ENCODE measurements around the gene IFT172.

The IFT172 gene

GRCh38 chr2:27496357-27497287, 7.1 kb upstream of the IFT172 start, which contains the start of gene GCKR:
Gene GCKR, plus strand, starts transcription at chr2:27496839. Its CDS starts 66 bp downstream, at chr2:27496905.
- no peak within 1 kb of the TSS for H3K4me2 ChIP-seq (ENCODE audit: low read length)
- H3K4me3 ChIP-seq (ENCODE audit: low read length), result no peak within 1 kb of the TSS
- no peak within 1 kb of the TSS for H3K27ac ChIP-seq (ENCODE audit: low read length)
- H3K27me3 ChIP-seq (ENCODE audit: low read depth, low read length), result 0 out of 2 replicates have a peak, but pooled peaks cover 4% of the 10 kb centered on the region
- no peaks in the 10 kb centered on the region for H3K79me2 ChIP-seq (ENCODE audit: low read length)
- TF ChIP-seq CTCF (IDR thresholded peaks at IDR 0.05; ENCODE audit: low read depth, low read length), result no peak
- TF ChIP-seq EZH2phosphoT487 (IDR thresholded peaks at IDR 0.05; ENCODE audit: low read depth), result no peak
- no peaks in the 10 kb centered on the region for H3K9me3 ChIP-seq (ENCODE audit: insufficient read depth, low read length)
- H3K4me1 ChIP-seq (ENCODE audit: low read length), result peaks cover under 1% of the 10 kb centered on the region; the same call in 1 of the 2 replicates
- no peak within 1 kb of the TSS for H3K9ac ChIP-seq (ENCODE audit: low read length)
- no peaks in the 10 kb centered on the region for H4K20me1 ChIP-seq (ENCODE audit: insufficient read depth, low read length)
- no peaks in the 10 kb centered on the region for H3K36me3 ChIP-seq (replicated peaks; ENCODE audit: low read depth, low read length)
- no peak within 1 kb of the TSS for H2AFZ ChIP-seq (ENCODE audit: low read depth, low read length)

- H3K4me1 ChIP-seq (ENCODE audit: low read length), result no peaks in the 10 kb centered on the region
- 0 out of 2 replicates have a peak, but pooled peaks cover 4% of the 10 kb centered on the region for H3K27me3 ChIP-seq (ENCODE audit: low read depth, low read length)
- no peak overlapping the region for H3K27ac ChIP-seq (ENCODE audit: low read length)
- no peak overlapping the region for H3K4me2 ChIP-seq (ENCODE audit: low read length)
- H4K20me1 ChIP-seq (ENCODE audit: insufficient read depth, low read length), result no peaks in the 10 kb centered on the region
- H3K9ac ChIP-seq (ENCODE audit: low read length), result no peak overlapping the region
- H3K36me3 ChIP-seq (replicated peaks; ENCODE audit: low read depth, low read length), result no peaks in the 10 kb centered on the region
- TF ChIP-seq EZH2phosphoT487 (IDR thresholded peaks at IDR 0.05; ENCODE audit: low read depth) (no peak), CTCF (IDR thresholded peaks at IDR 0.05; ENCODE audit: low read depth, low read length) (no peak)
- H3K9me3 ChIP-seq (ENCODE audit: insufficient read depth, low read length), result no peaks in the 10 kb centered on the region
- H2AFZ ChIP-seq (ENCODE audit: low read depth, low read length), result no peak overlapping the region
- H3K79me2 ChIP-seq (ENCODE audit: low read length), result no peaks in the 10 kb centered on the region
- no peak overlapping the region for H3K4me3 ChIP-seq (ENCODE audit: low read length)
Observed at GRCh38 chr2:27495840-27496356, 6.4 kb upstream of the IFT172 start.

GRCh38 chr2:27494944-27495554, 5.5 kb upstream of the IFT172 start, which contains the start of gene FNDC4:
Gene FNDC4, minus strand, starts transcription at chr2:27495200. Its CDS starts 521 bp downstream, at chr2:27494679.
- Histone ChIP-seq H3K4me3 (ENCODE audit: low read length) (no peak within 1 kb of the TSS), H3K27me3 (ENCODE audit: low read depth, low read length) (0 out of 2 replicates have a peak, but pooled peaks cover 4% of the 10 kb centered on the region), H3K4me2 (ENCODE audit: low read length) (no peak within 1 kb of the TSS), H3K4me1 (ENCODE audit: low read length) (peaks cover 3% of the 10 kb centered on the region; the same call in 1 of the 2 replicates), H3K9ac (ENCODE audit: low read length) (no peak within 1 kb of the TSS), H4K20me1 (ENCODE audit: insufficient read depth, low read length) (no peaks in the 10 kb centered on the region), H3K27ac (ENCODE audit: low read length) (no peak within 1 kb of the TSS), H2AFZ (ENCODE audit: low read depth, low read length) (no peak within 1 kb of the TSS), H3K9me3 (ENCODE audit: insufficient read depth, low read length) (no peaks in the 10 kb centered on the region), H3K79me2 (ENCODE audit: low read length) (no peaks in the 10 kb centered on the region), H3K36me3 (replicated peaks; ENCODE audit: low read depth, low read length) (no peaks in the 10 kb centered on the region)
- no peak for TF ChIP-seq CTCF (IDR thresholded peaks at IDR 0.05; ENCODE audit: low read depth, low read length)
- no peak for TF ChIP-seq EZH2phosphoT487 (IDR thresholded peaks at IDR 0.05; ENCODE audit: low read depth)

All from OCI-LY3 (cell line).